HEK293 (cell line): ENCODE measurements around the gene FLNC.
A peak's percentile ranks its signal among the peaks of the same experiment; 100 is the strongest.

Experiments
- CTCF ChIA-PET: fragments of 350-600 bp; formaldehyde crosslinking; extraction: SDS; loops from one replicate; lab custom pipeline; 2021; ENCODE audit warnings: antibody characterized with exemption; lab: Yijun Ruan, JAX
- POLR2A ChIA-PET: fragments of 300-600 bp; formaldehyde crosslinking; extraction: SDS; loops from one replicate; lab custom pipeline; 2020; ENCODE audit warnings: antibody characterized with exemption, inconsistent platforms; lab: Yijun Ruan, JAX
- H3K27ac ChIP-seq: fragments of 200-500 bp; sonication (Bioruptor generic); 2 replicates; pipeline ENCODE4 v1.5.1; 2014; ENCODE audit warnings: low read depth, low read length, control low read depth, inconsistent platforms; ENCODE audit errors: extremely low read depth
- H3K36me3 ChIP-seq, 2 experiments: fragments of 200-500 bp in 1 of 2; sonication (Bioruptor generic) in 1 of 2; 1 replicate in 1 of 2; 2 replicates in 1 of 2; pipeline ENCODE4 v1.5.1; 2014 to 2017; ENCODE audit warnings: inconsistent platforms in 2 of 2, low read length in 2 of 2; ENCODE audit not compliant: control insufficient read depth in 2 of 2, insufficient read depth in 1 of 2
- H3K4me1 ChIP-seq: fragments of 200-500 bp; sonication (Bioruptor generic); 2 replicates; pipeline ENCODE4 v1.5.1; 2014; ENCODE audit warnings: mild to moderate bottlenecking, low read length, inconsistent platforms; ENCODE audit not compliant: control insufficient read depth, insufficient read depth
- H3K4me3 ChIP-seq: 2 replicates; pipeline ENCODE4 v1.5.1; 2011; ENCODE audit warnings: low read depth, mild to moderate bottlenecking, control low read depth, low read length, moderate library complexity
- H3K9me3 ChIP-seq: fragments of 200-500 bp; sonication (Bioruptor generic); 2 replicates; pipeline ENCODE4 v1.5.1; 2014; ENCODE audit warnings: low read depth, low read length, inconsistent platforms; ENCODE audit not compliant: control insufficient read depth, insufficient read depth
- BCL11A ChIP-seq: fragments of 450-650 bp; formaldehyde crosslinking; IDR thresholded peaks from 2 replicates; pipeline ENCODE4 v1.5.1; 2016; ENCODE audit warnings: low read depth, missing biosample characterization, missing genetic modification characterization
- EGR2 ChIP-seq: fragments of 450-650 bp; formaldehyde crosslinking; IDR thresholded peaks from 2 replicates; pipeline ENCODE4 v1.5.1; 2016; ENCODE audit warnings: low read depth, missing biosample characterization, missing genetic modification characterization
- MZF1 ChIP-seq: fragments of 450-650 bp; formaldehyde crosslinking; IDR thresholded peaks from 2 replicates; pipeline ENCODE4 v1.5.1; 2017; ENCODE audit warnings: missing biosample characterization, missing genetic modification characterization, borderline replicate concordance
- SCRT1 ChIP-seq: fragments of 450-650 bp; formaldehyde crosslinking; IDR thresholded peaks from 2 replicates; pipeline ENCODE4 v1.5.1; 2016; ENCODE audit warnings: missing biosample characterization, missing genetic modification characterization, borderline replicate concordance
- SCRT2 ChIP-seq: fragments of 450-650 bp; formaldehyde crosslinking; IDR thresholded peaks from 2 replicates; pipeline ENCODE4 v1.5.1; 2016; ENCODE audit warnings: missing biosample characterization, missing genetic modification characterization
- SP2 ChIP-seq: fragments of 450-650 bp; formaldehyde crosslinking; IDR thresholded peaks from 2 replicates; pipeline ENCODE4 v1.5.1; 2016; ENCODE audit warnings: missing biosample characterization, missing genetic modification characterization
- ZNF146 ChIP-seq: fragments of 450-650 bp; formaldehyde crosslinking; IDR thresholded peaks from 2 replicates; pipeline ENCODE4 v1.5.1; 2016; ENCODE audit warnings: missing biosample characterization, missing genetic modification characterization
- ZNF169 ChIP-seq: fragments of 450-650 bp; formaldehyde crosslinking; IDR thresholded peaks from 2 replicates; pipeline ENCODE4 v1.5.1; 2016; ENCODE audit warnings: missing biosample characterization, missing genetic modification characterization
- ZNF335 ChIP-seq: fragments of 450-650 bp; formaldehyde crosslinking; conservative IDR thresholded peaks from 2 replicates; pipeline ENCODE4 v1.5.1; 2016; ENCODE audit warnings: missing biosample characterization, missing genetic modification characterization
- ZNF341 ChIP-seq: fragments of 450-650 bp; formaldehyde crosslinking; IDR thresholded peaks from 2 replicates; pipeline ENCODE4; 2016; ENCODE audit warnings: low read depth, missing biosample characterization, missing genetic modification characterization
- ZNF433 ChIP-seq: fragments of 450-650 bp; formaldehyde crosslinking; IDR thresholded peaks from 2 replicates; pipeline ENCODE4 v1.5.1; 2016; ENCODE audit warnings: missing biosample characterization, missing genetic modification characterization, low read depth
- ZNF529 ChIP-seq: fragments of 450-650 bp; formaldehyde crosslinking; IDR thresholded peaks from 2 replicates; pipeline ENCODE4 v1.5.1; 2017; ENCODE audit warnings: missing genetic modification characterization, missing biosample characterization; ENCODE audit not compliant: insufficient replicate concordance
- TF ChIP-seq, protein P1 (sequence below): fragments of 450-650 bp; formaldehyde crosslinking; IDR thresholded peaks from 2 replicates; pipeline ENCODE4 v1.5.1; 2017; ENCODE audit warnings: missing biosample characterization, missing genetic modification characterization
- TF ChIP-seq, protein P2 (sequence below): fragments of 450-650 bp; formaldehyde crosslinking; IDR thresholded peaks from 2 replicates; pipeline ENCODE4 v1.5.1; 2016; ENCODE audit warnings: missing biosample characterization, missing genetic modification characterization
- TF ChIP-seq, protein P3 (sequence below): fragments of 450-650 bp; formaldehyde crosslinking; IDR thresholded peaks from 2 replicates; pipeline ENCODE4 v1.5.1; 2016; ENCODE audit warnings: missing biosample characterization, missing genetic modification characterization
- TF ChIP-seq, protein P4 (sequence below): fragments of 450-650 bp; formaldehyde crosslinking; IDR thresholded peaks from 2 replicates; pipeline ENCODE4 v1.5.1; 2016; ENCODE audit warnings: missing biosample characterization, missing genetic modification characterization

The FLNC gene

DNA sequence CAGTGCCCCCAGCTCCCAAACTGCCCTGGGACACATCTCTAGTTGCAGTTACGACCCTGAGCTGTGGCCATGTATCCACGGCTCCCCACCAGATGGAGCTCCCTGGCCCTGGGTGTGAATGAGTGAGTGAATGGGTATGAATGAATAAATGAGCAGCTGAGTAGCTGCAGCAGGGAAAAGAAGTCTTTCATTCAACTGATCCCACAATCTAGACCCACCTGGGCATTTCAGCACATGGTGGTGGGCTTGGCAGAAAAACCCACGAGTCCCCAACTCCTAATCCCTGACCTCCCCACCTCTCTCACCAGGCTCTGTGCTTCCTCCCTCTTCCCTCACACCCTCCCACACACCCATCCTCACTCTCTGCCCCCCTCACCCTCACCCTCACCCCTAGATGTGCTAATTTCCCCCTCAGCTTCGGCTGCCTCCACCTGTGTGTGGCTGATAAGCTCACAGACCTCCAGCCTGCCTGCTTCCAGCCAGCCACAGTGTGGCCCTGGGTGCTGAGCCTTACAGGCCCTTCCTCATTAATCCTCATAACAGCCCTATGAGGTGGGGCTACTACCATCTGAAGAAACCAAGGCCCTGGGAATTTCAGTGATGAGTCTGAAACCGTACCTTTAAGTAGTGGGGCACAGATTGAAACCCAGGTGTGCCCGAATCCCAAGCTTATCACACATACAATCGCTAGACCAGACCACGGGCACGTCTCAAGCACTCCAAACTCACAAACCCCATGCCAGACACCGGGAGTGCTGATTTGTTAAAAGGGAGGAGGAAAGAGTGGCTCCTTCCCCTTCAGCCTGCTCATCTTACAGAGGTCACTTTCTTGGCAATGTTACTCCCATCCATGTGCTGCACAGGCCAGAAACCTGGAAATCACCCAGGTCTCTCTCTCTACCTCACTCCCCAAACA is 30.2 kb downstream of the FLNC start (continued):
- TF ChIP-seq SCRT2 (tag by site-specific recombination) (no peak), ZNF341 (no peak), ZNF433 (tag by site-specific recombination) (no peak), SCRT1 (tag by site-specific recombination) (no peak), EGR2 (tag by site-specific recombination) (peak; percentile 82), MZF1 (peak; percentile 53; the same call in 1 of the 2 replicates), ZNF529 (tag by site-specific recombination) (no peak), ZNF169 (no peak)
- TF ChIP-seq, protein P1, sequence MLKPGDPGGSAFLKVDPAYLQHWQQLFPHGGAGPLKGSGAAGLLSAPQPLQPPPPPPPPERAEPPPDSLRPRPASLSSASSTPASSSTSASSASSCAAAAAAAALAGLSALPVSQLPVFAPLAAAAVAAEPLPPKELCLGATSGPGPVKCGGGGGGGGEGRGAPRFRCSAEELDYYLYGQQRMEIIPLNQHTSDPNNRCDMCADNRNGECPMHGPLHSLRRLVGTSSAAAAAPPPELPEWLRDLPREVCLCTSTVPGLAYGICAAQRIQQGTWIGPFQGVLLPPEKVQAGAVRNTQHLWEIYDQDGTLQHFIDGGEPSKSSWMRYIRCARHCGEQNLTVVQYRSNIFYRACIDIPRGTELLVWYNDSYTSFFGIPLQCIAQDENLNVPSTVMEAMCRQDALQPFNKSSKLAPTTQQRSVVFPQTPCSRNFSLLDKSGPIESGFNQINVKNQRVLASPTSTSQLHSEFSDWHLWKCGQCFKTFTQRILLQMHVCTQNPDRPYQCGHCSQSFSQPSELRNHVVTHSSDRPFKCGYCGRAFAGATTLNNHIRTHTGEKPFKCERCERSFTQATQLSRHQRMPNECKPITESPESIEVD (tag by site-specific recombination): no peak

DNA sequence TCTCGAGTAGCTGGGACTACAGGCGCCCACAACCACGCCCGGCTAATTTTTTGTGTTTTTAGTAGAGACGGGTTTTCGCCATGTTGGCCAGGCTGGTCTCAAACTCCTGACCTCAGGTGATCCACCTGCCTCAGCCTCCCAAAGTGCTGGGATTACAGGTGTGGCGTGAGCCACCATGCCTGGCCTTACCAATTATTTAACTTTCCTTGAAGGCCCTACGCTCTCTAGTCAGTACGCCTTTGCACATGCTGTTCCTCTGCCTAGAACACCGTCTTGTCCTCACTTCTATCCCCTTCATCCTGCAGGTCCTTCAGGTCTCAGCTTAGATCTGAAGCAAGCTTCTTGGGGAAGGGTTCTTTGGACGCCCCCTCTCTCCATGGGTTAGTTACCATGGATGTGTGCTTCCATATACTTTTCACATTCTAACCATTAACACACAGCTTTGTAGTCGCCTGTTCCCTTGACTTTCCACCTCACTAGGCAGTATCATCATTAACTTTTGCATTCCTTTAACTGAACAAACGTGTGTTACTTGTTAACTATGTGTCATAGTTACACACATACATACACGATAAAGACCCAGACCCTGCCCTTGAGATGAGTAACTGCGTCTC is 31.9 kb downstream of the FLNC start:
- H3K4me3 ChIP-seq: peak overlapping the region; percentile 12; the same call in 1 of the 2 replicates
- H3K9me3 ChIP-seq: no peaks in the 10 kb centered on the region
- CTCF ChIA-PET: interaction anchor here (0.5 to 3.3 kb wide), 9 partner anchors 12 to 387 kb away, joined by 3 to 56 read pairs (median 3); no protein-coding TSS in a partner anchor
- POLR2A ChIA-PET: interaction anchor here (0.6 to 1.6 kb wide), 14 partner anchors 12 to 515 kb away, joined by 3 to 9 read pairs (median 4); partner anchors contain the start of gene CALU
- H3K27ac ChIP-seq: no peak overlapping the region
- H3K36me3 ChIP-seq: peaks cover 6 to 30% of the 10 kb centered on the region in 2 experiments; a peak in 2 of 3 replicates
- TF ChIP-seq, protein P2, sequence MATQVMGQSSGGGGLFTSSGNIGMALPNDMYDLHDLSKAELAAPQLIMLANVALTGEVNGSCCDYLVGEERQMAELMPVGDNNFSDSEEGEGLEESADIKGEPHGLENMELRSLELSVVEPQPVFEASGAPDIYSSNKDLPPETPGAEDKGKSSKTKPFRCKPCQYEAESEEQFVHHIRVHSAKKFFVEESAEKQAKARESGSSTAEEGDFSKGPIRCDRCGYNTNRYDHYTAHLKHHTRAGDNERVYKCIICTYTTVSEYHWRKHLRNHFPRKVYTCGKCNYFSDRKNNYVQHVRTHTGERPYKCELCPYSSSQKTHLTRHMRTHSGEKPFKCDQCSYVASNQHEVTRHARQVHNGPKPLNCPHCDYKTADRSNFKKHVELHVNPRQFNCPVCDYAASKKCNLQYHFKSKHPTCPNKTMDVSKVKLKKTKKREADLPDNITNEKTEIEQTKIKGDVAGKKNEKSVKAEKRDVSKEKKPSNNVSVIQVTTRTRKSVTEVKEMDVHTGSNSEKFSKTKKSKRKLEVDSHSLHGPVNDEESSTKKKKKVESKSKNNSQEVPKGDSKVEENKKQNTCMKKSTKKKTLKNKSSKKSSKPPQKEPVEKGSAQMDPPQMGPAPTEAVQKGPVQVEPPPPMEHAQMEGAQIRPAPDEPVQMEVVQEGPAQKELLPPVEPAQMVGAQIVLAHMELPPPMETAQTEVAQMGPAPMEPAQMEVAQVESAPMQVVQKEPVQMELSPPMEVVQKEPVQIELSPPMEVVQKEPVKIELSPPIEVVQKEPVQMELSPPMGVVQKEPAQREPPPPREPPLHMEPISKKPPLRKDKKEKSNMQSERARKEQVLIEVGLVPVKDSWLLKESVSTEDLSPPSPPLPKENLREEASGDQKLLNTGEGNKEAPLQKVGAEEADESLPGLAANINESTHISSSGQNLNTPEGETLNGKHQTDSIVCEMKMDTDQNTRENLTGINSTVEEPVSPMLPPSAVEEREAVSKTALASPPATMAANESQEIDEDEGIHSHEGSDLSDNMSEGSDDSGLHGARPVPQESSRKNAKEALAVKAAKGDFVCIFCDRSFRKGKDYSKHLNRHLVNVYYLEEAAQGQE (tag by site-specific recombination): peak; percentile 13; the same call in 1 of the 2 replicates
- TF ChIP-seq SP2 (no peak), ZNF335 (peak; percentile 83), ZNF146 (tag by site-specific recombination) (no peak), BCL11A (tag by site-specific recombination) (no peak)
- TF ChIP-seq, protein P3, sequence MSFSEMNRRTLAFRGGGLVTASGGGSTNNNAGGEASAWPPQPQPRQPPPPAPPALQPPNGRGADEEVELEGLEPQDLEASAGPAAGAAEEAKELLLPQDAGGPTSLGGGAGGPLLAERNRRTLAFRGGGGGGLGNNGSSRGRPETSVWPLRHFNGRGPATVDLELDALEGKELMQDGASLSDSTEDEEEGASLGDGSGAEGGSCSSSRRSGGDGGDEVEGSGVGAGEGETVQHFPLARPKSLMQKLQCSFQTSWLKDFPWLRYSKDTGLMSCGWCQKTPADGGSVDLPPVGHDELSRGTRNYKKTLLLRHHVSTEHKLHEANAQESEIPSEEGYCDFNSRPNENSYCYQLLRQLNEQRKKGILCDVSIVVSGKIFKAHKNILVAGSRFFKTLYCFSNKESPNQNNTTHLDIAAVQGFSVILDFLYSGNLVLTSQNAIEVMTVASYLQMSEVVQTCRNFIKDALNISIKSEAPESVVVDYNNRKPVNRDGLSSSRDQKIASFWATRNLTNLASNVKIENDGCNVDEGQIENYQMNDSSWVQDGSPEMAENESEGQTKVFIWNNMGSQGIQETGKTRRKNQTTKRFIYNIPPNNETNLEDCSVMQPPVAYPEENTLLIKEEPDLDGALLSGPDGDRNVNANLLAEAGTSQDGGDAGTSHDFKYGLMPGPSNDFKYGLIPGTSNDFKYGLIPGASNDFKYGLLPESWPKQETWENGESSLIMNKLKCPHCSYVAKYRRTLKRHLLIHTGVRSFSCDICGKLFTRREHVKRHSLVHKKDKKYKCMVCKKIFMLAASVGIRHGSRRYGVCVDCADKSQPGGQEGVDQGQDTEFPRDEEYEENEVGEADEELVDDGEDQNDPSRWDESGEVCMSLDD: no peak
- TF ChIP-seq, protein P4, sequence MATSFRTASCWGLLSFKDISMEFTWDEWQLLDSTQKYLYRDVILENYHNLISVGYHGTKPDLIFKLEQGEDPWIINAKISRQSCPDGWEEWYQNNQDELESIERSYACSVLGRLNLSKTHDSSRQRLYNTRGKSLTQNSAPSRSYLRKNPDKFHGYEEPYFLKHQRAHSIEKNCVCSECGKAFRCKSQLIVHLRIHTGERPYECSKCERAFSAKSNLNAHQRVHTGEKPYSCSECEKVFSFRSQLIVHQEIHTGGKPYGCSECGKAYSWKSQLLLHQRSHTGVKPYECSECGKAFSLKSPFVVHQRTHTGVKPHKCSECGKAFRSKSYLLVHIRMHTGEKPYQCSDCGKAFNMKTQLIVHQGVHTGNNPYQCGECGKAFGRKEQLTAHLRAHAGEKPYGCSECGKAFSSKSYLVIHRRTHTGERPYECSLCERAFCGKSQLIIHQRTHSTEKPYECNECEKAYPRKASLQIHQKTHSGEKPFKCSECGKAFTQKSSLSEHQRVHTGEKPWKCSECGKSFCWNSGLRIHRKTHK: no peak
- no peaks in the 10 kb centered on the region for H3K4me1 ChIP-seq
